Measurements from ENCODE around the gene NOS1AP. TPM values are rescaled to one million over a fixed set of nuclear protein-coding genes. Genes with fewer than 3 reads are reported as not detected.
A peak's percentile ranks its signal among the peaks of the same experiment; 100 is the strongest.
"Not testable (repeated sequence)": the region's sequence is repeated elsewhere in the genome, so short reads cannot be mapped to it uniquely, and the experiment has no call there.

NOS1AP gene
- total RNA-seq, 2 donors from 2014 or later, result 11.3 to 14.4 TPM

- no peak for ATAC-seq
- intact Hi-C loops (cut with DNase I, micrococcal nuclease), result no loop called here
- no peak for DNase-seq
Observed at GRCh38 chr1:162081316-162081715, 11.8 kb downstream of the NOS1AP start.

- intact Hi-C loops (cut with DNase I, micrococcal nuclease); ATAC-seq; DNase-seq: not testable (repeated sequence)
Observed at GRCh38 chr1:162082080-162082479, 12.6 kb downstream of the NOS1AP start.

GRCh38 chr1:162083273-162083672, 13.8 kb downstream of the NOS1AP start:
- no peak for ATAC-seq
- DNase-seq, result no peak
- intact Hi-C loops (cut with DNase I, micrococcal nuclease), result no loop called here

GRCh38 chr1:162085991-162086390, 16.5 kb downstream of the NOS1AP start:
- ATAC-seq (no peak), DNase-seq (no peak)
- intact Hi-C loops (cut with DNase I, micrococcal nuclease), result no loop called here

- intact Hi-C loops (cut with DNase I, micrococcal nuclease), result no loop called here
- no peak for DNase-seq
- ATAC-seq, result no peak
Observed at GRCh38 chr1:162087111-162087510, 17.6 kb downstream of the NOS1AP start.

GRCh38 chr1:162087574-162087973, 18.1 kb downstream of the NOS1AP start:
- intact Hi-C loops (cut with DNase I, micrococcal nuclease), result no loop called here
- DNase-seq (no peak), ATAC-seq (no peak)

DNA sequence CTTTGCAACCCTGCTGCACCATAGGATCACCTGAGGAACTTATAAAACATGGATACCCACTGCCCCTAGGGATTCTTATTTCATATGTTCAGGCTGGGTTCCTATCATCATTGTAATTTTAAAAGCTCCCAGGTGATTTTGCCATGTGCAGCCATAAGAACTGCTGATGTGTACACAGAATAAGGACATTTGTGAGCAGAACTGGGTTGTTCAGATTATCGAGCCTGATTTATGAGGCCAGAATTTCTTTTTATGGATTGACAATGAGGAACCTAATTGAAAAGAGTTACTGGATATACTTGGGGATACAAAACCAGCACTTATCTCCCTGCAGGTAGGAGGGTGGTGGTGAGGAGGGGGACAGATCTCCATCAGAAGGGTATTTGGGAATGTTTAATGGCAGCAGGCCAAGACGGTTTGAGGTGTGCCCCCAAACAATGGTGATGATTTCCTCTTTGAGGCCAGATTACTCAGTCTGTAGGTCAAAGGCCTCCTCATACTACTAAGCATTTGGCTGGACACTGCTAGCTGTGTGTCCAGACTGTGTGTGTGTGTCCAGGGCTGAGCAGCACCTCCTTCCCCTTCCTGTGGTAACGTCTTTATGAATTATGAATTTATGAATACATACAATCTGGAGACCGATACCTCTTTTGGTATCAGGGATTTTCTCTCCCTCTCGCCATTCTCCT, 18.9 kb downstream of the NOS1AP start:
- peak; percentile 74 for ATAC-seq
- no peak for DNase-seq
- intact Hi-C loops (cut with DNase I, micrococcal nuclease), result no loop called here

- intact Hi-C loops (cut with DNase I, micrococcal nuclease), result no loop called here
- DNase-seq (no peak), ATAC-seq (no peak)
Observed at GRCh38 chr1:162089748-162090147, 20.3 kb downstream of the NOS1AP start.

GRCh38 chr1:162090378-162090777, 20.9 kb downstream of the NOS1AP start:
- no peak for ATAC-seq
- DNase-seq, result no peak
- intact Hi-C loops (cut with DNase I, micrococcal nuclease), result no loop called here

- intact Hi-C loops (cut with DNase I, micrococcal nuclease), result no loop called here
- ATAC-seq (peak; percentile 74), DNase-seq (no peak)
Observed at GRCh38 chr1:162091681-162092524, 22.4 kb downstream of the NOS1AP start.

DNA sequence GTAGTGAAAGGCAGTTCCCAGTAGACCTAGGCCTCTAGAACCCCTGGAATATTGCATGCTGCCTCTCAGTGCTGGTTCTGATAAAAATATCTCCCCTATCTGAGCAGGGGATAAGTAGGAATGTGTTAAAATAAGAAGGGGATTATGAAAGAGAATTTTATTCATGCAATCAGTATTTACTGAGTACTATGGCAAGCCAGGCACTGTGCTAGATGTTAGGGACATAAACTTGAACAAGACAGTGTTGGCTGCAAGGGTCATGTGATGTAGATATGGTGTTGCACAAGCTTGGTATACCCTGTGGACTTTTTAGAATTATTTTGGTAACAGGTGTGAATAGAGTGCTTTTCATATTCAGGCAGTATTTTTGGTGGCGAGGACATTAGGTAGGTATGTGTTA, 23.6 kb downstream of the NOS1AP start:
- ATAC-seq, result no peak
- DNase-seq, result no peak
- intact Hi-C loops (cut with DNase I, micrococcal nuclease), result no loop called here

- ATAC-seq (no peak), DNase-seq (no peak)
- intact Hi-C loops (cut with DNase I, micrococcal nuclease), result no loop called here
Observed at GRCh38 chr1:162094271-162094670, 24.8 kb downstream of the NOS1AP start.

- DNase-seq (no peak), ATAC-seq (no peak)
- intact Hi-C loops (cut with DNase I, micrococcal nuclease), result no loop called here
Observed at GRCh38 chr1:162094723-162095122, 25.2 kb downstream of the NOS1AP start.

DNA sequence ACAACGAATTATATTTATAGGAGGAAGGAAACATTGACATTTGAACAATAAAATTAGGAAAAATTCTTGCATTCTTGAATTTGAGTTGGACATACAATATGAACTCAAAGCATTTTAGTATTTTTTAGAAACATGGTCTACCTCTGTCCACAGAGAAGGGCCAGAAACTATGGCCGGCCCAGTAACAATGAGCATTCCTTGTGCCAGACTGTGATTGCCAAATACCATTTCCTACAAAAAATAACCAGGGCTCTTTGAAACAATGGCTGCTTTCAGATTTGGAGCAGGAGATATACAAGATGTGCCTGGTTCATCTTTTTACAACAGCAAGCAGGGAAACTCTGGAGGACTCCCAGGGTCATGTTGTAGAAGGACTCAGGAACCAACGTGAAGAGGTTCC, 38.4 kb downstream of the NOS1AP start:
- intact Hi-C loops (cut with DNase I, micrococcal nuclease), result no loop called here
- ATAC-seq, result no peak
- no peak for DNase-seq

DNA sequence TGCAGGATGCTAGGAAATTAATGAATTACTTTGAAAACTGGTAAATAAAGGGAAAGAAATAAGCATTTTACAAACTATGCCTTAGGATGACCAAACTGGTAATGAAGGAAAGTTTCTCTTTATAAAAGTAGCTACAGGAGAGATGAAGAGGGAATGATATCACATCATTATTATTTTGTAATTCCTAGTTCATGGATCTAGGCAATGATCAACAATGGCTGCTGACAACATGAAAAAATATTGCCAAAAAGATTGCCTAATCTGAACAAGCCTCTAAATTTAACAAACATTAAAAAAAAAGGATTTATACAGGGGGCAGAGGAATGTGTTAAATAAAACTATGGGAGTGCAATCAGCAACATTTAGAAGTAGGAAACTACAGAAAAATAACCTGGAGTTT, 38.9 kb downstream of the NOS1AP start:
- intact Hi-C loops (cut with DNase I, micrococcal nuclease), result no loop called here
- DNase-seq, result no peak
- ATAC-seq, result no peak

DNA sequence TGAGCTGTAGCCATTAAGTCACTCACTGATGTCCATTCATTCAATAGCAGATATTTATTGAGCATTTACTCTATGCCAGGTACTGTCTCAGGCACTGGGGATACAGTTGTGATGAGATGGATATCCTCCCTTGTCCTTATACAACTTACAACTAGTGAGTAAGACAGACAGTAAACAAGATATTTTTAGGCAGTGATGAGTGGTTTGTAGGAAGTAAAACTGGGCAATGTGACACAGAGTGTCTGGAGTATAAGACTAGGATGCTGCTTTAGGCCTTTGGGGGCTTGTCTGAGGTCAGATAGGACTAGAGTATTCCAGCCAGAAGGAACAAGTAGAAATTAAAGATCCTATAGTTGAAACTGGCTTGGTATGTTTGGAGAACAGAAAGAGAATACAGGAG, 41.4 kb downstream of the NOS1AP start:
- ATAC-seq (no peak), DNase-seq (no peak)
- intact Hi-C loops (cut with DNase I, micrococcal nuclease), result no loop called here

DNA sequence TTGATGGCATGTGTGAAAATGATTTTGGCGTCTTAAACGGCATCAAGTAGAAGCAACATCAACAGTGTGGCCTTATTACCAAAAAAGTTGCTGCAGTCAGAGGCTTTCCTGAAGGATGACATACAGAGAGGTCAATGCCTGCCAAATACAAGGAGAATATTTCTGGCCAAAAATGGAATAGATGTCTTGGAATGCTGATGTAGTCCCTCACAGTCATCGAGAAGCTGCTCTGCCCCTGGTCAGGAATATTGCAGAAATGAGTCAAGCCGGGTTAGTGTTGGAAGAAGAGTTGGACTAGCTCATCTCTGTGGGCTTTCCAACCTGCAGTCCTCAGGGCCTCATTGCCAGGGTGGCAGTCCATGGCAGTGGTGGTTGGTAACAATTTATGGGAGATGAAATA, 42.1 kb downstream of the NOS1AP start:
- ATAC-seq (no peak), DNase-seq (no peak)
- intact Hi-C loops (cut with DNase I, micrococcal nuclease), result no loop called here

DNA sequence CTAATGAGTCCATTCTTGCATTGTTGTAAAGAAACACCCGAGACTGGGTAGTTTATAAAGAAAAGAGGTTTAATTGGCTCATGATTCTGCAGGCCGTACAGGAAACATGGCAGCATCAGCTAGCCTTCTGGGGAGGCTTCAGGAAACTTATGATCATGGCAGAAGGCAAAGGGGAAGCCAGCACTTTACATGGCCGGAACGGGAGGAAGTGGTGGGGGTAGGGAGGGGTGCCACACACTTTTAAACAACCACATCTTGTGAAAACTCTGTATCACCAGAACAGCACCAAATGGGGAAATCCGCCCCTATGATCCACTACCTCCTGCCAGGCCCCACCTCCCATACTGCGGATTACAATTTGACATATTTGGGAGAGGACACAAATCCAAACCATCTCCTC, 43.9 kb downstream of the NOS1AP start:
- intact Hi-C loops (cut with DNase I, micrococcal nuclease), result no loop called here
- ATAC-seq, result no peak
- no peak for DNase-seq

GRCh38 chr1:162117039-162117774, 47.7 kb downstream of the NOS1AP start:
- DNase-seq (no peak), ATAC-seq (no peak)
- intact Hi-C loops (cut with DNase I, micrococcal nuclease), result no loop called here

- intact Hi-C loops (cut with DNase I, micrococcal nuclease), result no loop called here
Observed at GRCh38 chr1:162118063-162118462, 48.6 kb downstream of the NOS1AP start.

More at GRCh38 chr1:162118063-162118462, 48.6 kb downstream of the NOS1AP start:
- ATAC-seq, result no peak
- no peak for DNase-seq

Data from left colon (tissue), 2 donors.